Measurements from ENCODE around the gene LDB2. TPM values are rescaled to one million over a fixed set of nuclear protein-coding genes. Genes with fewer than 3 reads are reported as not detected.

Gene LDB2
- total RNA-seq, 1 experiment from 2014 or later: 0.24 TPM

DNA sequence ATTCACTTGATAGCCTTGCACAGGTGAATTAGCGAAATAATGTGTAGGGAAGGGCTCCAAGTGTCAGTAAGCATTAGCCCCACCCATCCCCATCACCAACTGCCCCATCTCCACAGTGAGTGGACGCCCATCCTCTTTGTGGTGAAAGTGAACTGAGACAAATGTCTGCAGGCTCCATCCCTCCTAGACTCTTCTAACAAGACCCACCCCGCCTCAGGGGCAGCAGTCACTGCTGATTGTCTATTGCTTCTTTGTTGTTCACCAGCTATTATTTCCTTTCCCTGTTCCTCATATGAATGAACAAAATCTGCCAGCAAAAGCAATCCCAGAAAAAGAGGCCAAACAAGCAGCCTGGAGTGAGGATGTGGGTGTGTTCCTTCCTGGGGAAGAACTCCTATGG, 96.4 kb downstream of the LDB2 start:
- DNase-seq (ENCODE audit: low read depth): no peak

- no peak for DNase-seq (ENCODE audit: low read depth)
These were observed 97.1 kb downstream of the LDB2 start for GRCh38 chr4:16801356-16801755.

GRCh38 chr4:16794816-16795445, 103.5 kb downstream of the LDB2 start:
- peak; percentile 26 for DNase-seq (ENCODE audit: low read depth)

DNA sequence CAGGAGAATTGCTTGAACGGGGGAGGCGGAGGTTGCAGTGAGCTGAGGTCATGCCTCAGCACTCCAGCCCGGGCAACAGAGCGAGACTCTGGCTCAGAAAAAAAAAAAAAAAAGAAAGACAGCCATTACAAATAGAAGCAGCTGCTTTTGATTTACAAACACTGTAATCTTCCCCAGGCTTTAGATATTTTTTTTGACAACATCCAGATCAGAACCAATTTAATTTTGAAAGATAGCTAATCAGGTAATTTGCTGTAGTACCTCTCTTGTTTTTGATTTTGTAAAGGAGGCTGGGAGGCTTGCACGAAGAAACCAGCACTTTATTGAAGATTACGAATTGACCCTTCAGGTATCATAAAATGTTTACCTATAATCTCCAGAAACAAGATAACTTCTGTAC, 107.0 kb downstream of the LDB2 start:
- DNase-seq (ENCODE audit: low read depth): no peak

DNA sequence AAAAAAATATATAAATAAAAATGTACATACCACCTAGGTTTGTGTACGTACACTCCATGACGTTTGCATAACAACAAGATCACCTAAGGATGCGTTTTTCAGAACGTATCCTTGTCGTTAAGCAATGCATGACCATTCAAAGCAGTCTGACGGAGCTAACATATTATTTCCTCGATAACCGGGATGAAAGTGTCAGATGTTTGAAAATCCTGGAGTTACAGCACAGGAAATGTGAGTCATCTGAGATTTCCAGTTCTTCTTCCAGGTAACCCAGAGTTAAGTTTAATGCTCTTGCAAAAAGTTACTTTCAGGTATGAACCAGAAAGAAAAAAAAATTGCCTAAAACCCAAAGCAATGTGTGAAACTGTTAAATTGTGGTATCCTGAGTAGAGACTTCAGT, 107.9 kb downstream of the LDB2 start:
- no peak for DNase-seq (ENCODE audit: low read depth)

DNA sequence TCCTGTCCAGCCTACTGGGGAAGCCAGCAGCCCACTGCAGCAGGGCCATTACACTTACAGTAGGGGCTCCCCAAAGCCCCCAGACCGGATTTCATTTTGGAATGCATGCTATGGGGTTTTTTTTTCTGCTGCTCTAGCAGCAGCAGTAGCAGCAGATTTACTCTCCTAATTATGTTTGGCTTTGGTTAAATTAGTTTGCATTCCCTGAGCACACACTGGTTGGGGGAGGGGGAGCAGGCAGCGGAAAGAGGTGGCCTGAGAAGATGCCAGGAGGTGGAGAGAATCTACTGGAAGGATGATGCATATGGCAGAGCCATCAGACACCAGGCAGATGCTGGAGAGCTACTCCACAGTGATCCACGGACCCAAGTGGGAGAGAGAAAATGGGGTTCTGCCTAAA, 109.6 kb downstream of the LDB2 start:
- no peak for DNase-seq (ENCODE audit: low read depth)

DNA sequence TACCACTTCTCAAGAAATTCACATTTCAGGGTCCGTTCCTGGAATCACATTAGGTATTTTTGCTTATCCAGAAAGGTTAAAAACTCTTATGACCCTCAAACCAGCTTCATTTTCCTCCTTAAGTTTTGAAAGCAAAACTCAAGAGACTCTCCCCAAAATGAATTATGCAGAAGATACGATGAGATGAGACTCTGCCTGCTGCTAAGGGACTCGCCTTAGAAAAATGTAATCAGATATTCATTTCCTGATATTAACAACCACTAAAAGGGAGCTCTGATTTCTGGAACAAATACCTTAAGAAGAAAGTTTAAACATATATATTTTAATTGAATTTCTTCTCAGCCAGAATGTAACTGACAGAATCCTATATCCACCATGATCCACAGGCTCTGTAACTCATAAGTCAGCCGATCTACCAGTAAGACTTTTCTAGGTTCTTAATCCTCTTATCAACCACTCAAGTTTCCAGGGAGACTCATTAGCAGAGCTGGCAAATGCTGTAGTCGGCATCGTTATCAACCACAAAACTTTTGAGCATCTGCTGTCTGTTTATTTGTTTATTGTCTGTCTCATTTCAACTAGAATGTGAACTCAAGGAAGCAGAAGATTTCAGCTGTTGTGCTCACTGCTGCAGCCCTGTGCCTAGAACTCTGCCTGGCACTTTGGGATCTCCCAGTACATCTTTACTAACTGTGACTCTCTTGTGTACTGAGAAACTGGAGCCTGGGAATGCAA, 112.5 kb downstream of the LDB2 start:
- no peak for DNase-seq (ENCODE audit: low read depth)

DNA sequence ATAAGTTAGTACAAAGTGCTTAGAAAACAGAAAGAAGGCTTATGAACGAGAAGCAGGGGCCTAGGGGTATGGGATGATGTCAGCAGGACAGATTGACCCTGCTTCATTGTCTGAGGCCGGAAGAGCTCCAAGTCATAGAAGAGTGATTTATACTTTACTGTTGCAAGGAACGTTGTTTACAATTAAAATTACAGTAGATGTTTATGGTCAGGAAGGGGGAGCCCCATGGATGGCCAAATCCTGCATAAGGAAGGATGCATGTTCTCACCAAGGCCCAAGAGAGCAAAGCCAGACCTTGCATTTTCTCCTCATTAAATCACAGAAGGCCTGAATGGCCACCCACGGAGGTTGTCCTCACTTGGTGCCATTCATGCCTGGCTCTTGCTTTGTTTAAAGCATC, 115.3 kb downstream of the LDB2 start:
- no peak for DNase-seq (ENCODE audit: low read depth)

DNA sequence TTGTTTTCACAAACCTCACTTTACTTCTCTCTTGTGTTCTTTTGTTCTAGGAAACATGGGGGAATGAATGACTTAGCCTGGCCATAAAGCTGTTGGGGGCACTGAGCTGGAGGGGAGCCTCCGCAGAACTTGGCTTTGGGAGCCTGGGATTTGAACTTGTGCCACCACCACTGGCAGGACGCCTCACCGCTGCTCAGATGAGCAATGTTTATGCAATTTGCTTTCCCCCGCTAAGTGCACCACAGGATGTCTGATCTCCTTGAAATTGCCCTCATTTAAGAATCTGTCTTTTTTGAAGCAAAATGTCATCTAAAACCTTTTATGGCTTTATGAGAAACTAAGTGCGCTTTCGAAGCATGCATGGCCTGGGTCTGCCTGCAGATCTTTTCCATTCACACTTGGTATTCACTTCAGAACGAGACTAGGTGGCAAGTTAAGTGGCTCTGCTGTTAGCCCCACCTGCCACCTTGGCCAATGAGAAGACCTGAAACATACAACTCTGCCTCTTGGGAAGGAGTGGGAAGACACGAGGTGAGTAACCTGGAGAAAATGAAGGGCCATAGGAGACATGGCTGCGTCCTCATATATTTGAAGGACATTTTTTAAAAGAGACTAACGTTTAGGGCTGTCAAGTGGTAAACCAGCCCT, 119.3 kb downstream of the LDB2 start:
- DNase-seq (ENCODE audit: low read depth): no peak

- no peak for DNase-seq (ENCODE audit: low read depth)
These were observed 120.7 kb downstream of the LDB2 start for GRCh38 chr4:16777726-16778125.

DNA sequence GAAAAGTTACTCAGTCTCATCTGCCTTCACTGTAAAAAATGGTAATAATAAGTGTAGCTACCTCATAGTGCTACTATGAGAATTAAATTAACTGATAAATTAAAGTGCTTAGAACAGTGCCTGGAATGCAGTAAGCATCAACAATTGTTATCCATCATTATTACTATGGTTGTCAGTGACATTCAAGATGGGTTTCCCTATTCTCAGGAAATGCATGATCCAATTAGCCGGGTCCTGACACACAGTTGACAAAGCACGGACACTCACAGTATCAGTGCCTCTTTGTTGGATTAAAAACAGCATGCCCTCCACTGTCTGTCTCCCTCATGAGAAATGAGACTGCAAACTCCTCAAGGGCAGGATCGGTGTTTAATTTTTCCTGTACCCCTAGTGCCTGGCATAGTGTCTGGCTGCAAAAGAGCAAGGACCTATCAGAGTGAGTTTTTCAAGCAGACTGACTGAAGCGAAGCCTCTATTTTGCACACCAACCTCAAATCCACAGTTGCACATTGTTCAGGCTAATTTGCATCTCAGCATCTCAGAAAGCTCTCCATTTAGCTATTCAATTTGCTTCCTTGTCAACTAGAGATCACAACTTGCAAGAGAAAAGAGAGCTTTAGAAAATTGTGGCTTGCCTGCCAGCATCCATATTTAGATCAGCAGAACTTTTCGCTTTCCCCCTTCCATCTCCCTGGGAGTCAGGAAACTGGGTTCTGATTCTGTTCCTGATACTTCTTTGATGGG, 122.9 kb downstream of the LDB2 start:
- no peak for DNase-seq (ENCODE audit: low read depth)

DNA sequence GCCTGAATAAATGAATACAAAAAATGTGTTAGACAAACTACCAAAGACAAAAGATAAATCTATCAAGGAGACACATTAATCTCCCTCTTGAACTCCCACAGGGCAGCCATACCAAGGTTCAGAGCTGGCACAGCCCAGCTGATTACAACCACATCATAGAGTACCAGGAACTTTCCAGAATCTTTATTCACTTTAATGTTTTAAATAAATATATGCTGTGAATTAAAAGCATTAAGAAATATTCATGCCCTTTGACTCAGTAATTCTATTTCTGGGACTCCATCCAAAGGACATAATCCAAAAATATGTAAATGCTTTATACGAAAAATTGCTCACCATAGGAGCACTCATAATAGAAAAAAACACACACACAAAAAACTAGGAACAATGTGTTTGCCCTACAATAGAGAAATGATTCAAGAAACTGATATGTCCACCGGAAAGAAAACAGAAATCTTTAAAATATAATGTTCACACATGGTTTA, 126.0 kb downstream of the LDB2 start:
- no peak for DNase-seq (ENCODE audit: low read depth)

- no peak for DNase-seq (ENCODE audit: low read depth)
These were observed 127.6 kb downstream of the LDB2 start for GRCh38 chr4:16770710-16771285.

DNA sequence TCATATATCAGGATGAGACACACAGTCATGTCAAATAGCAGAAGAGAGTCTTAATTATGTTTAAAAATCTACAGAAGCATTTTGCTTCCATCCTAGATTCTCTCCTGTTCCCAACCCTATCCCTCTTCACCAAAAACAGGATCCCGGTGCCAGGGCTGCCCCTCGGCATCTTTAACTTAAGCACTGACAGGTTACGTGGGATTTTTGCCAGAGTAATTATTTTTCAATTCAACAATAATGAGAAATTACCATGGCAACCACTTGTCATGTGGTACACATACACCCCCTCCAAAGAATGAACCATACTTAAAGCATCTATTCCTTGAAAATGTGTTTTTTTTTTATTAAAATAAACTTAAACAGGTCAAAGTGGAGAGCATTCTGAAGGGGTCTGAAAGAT, 130.6 kb downstream of the LDB2 start:
- no peak for DNase-seq (ENCODE audit: low read depth)

- DNase-seq (ENCODE audit: low read depth): no peak
These were observed 131.2 kb downstream of the LDB2 start for GRCh38 chr4:16767251-16767650.

DNA sequence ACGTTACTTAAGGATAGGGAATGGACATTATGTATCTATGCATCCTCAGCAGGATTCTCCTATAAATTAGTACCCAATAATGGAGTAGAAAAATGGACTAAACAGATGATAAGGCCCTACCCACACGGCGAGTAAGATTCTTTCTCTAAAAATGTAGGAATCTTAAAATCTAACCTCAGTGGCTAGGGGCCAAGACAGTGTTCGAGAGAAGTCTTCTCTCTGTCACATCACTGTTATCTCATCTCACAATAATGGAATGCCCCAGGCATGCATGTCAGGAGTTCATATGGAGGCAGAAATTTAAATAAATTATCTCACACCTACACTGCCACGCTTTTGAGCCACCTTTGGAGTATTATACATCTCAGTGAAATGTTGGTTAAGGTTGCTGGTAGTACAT, 132.9 kb downstream of the LDB2 start:
- no peak for DNase-seq (ENCODE audit: low read depth)

DNA sequence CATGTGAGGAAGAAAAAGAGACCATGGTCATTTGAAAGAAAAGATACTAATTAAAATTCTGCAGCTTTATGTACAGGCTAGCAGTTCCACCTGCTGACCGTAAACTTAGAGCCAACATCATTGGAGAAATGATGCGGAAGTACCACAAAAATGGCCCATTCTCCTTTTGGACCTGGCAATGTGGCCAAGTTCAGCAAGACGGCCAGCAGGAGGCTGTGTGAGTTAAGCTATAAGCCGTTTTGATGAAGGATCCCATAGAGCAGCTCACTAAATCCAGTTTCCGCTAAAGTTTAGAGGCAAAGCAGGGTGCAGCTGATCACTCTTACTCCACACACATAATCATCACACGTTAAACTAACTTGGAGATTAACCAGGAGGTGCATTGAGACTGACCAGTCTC, 133.8 kb downstream of the LDB2 start:
- DNase-seq (ENCODE audit: low read depth): peak; percentile 29

DNA sequence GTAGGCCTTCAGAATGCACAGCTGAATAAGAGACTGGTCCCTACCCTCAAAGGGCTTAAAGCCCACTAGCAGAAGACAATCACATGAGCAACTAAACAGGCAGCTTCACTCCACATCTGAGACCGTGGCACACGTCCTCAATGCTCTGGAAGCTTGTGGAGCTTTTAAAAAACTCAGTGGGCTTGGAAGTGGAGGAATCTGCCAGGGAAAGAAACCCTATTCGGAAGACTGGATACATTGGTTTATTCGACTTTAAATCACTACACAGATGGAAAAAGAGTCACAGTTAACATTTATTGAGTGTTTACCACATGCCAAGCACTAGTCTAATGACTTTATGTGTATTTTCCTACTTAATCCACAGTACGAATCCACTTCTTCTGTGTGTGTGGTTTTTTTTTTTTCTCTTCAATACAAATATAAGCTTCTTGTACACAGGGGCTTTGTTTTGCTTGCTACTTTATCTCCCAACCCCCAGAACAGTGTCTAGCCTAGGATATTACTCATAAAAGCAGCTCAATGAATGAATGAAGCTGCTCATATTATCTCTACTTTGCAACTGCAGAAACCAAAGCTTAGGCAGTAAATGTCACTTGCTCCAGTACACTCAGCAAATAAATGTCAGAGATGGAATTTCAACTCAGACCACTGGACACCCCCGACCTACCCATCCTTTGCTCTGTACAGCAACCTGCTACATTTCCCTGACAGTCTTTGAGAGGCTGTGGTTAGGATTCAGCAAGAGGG, 137.7 kb downstream of the LDB2 start:
- DNase-seq (ENCODE audit: low read depth): no peak

GRCh38 chr4:16759931-16760582, 138.4 kb downstream of the LDB2 start:
- DNase-seq (ENCODE audit: low read depth): no peak

DNA sequence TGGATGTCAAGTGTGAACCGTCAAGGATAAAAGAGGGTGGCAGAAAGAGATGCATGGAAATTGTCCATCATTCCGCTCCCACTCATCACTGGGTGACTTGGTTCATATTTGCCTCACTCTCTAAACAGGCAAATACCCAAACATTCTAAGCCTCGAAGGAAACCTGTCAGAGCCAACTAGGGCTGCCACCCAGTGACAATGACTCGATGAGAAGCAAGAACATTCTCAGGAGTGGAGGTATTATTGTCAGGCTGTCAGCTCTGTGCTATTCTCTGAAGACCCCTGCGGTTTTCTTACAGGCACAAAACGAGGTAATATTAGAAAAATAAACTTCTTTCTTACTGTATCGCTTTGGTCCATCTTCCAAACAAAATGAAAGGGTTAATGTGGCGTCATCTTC, 139.6 kb downstream of the LDB2 start:
- DNase-seq (ENCODE audit: low read depth): no peak

GRCh38 chr4:16758255-16758654, 140.2 kb downstream of the LDB2 start:
- DNase-seq (ENCODE audit: low read depth): no peak
